ENCODE measurements around the gene FARSA. TPM values are rescaled to one million over a fixed set of nuclear protein-coding genes. Genes with fewer than 3 reads are reported as not detected.

The FARSA gene
- total RNA-seq, 2 experiments from 2014 or later: 109 to 110 TPM

- Mint-ChIP-seq H3K36me3 (peaks cover 2% of the 10 kb centered on the region), H3K9me3 (peaks cover 9% of the 10 kb centered on the region), H3K27me3 (no peaks in the 10 kb centered on the region), H3K27ac (peak overlapping the region; percentile 15), H3K4me3 (peak overlapping the region; percentile 27), H3K4me1 (ENCODE audit: low read depth) (peaks cover 33% of the 10 kb centered on the region)
- intact Hi-C loops (cut with micrococcal nuclease): no loop called here
- POLR2A ChIA-PET: interaction anchor here (1.4 to 1.7 kb wide), 2 partner anchors 27 to 47 kb away, joined by 3 to 4 read pairs; partner anchors contain the start of gene FARSA
- DNase-seq: no peak
- CTCF ChIA-PET: interaction anchor here (0.6 to 3.0 kb wide), 4 partner anchors 9 to 79 kb away, joined by 3 to 33 read pairs (median 4); no protein-coding TSS in a partner anchor
These were observed 46.9 kb downstream of the FARSA start for GRCh38 chr19:12886651-12886968.

- peaks cover 2% of the 10 kb centered on the region for H3K36me3 Mint-ChIP-seq
- peak overlapping the region; percentile 27 for H3K4me3 Mint-ChIP-seq
- no peak for DNase-seq
- H3K27me3 Mint-ChIP-seq: no peaks in the 10 kb centered on the region
- ChIA-PET CTCF (interaction anchor here (0.6 to 3.0 kb wide), 19 partner anchors 9 to 247 kb away, joined by 3 to 33 read pairs (median 4); partner anchors contain the start of genes CALR, RAD23A, RNASEH2A and SYCE2), POLR2A (interaction anchor here (1.0 to 1.9 kb wide), 6 partner anchors 13 to 79 kb away, joined by 3 to 10 read pairs (median 6); partner anchors contain the start of genes CALR and FARSA)
- peaks cover 29% of the 10 kb centered on the region for H3K4me1 Mint-ChIP-seq (ENCODE audit: low read depth)
- H3K9me3 Mint-ChIP-seq: peaks cover 9% of the 10 kb centered on the region
- intact Hi-C loops (cut with micrococcal nuclease): loop anchor here (1.0 kb wide), 2 partner anchors 33 to 79 kb away; partner anchors contain the start of gene SYCE2
- peak overlapping the region; percentile 15 for H3K27ac Mint-ChIP-seq
These were observed 47.5 kb downstream of the FARSA start for GRCh38 chr19:12885749-12886650.

- H3K36me3 Mint-ChIP-seq: peaks cover 2% of the 10 kb centered on the region
- H3K4me3 Mint-ChIP-seq: peak overlapping the region; percentile 86
- ChIA-PET CTCF (interaction anchor here (0.5 to 3.0 kb wide), 32 partner anchors 8 to 1680 kb away, joined by 3 to 33 read pairs (median 4); partner anchors contain the start of genes CALR, GET3, RAD23A and RNASEH2A), POLR2A (interaction anchor here (1.0 to 1.9 kb wide), 6 partner anchors 12 to 80 kb away, joined by 3 to 10 read pairs (median 6); partner anchors contain the start of genes CALR and FARSA)
- DNase-seq: peak; percentile 96
- peaks cover 28% of the 10 kb centered on the region for H3K4me1 Mint-ChIP-seq (ENCODE audit: low read depth)
- intact Hi-C loops (cut with micrococcal nuclease): loop anchor here (1.0 kb wide), 2 partner anchors 34 to 80 kb away; partner anchors contain the start of gene SYCE2
- H3K27ac Mint-ChIP-seq: peak overlapping the region; percentile 74
- H3K9me3 Mint-ChIP-seq: peaks cover 9% of the 10 kb centered on the region
- no peaks in the 10 kb centered on the region for H3K27me3 Mint-ChIP-seq
These were observed 48.4 kb downstream of the FARSA start for GRCh38 chr19:12884926-12885748.

GRCh38 chr19:12884627-12884925, 48.9 kb downstream of the FARSA start:
- ChIA-PET POLR2A (interaction anchor here (1.0 to 1.9 kb wide), 5 partner anchors 11 to 81 kb away, joined by 3 to 10 read pairs (median 6); partner anchors contain the start of genes CALR and FARSA), CTCF (interaction anchor here (0.5 to 3.0 kb wide), 26 partner anchors 8 to 1679 kb away, joined by 3 to 33 read pairs (median 4); partner anchors contain the start of genes CALR, GET3, RAD23A and RNASEH2A)
- H3K36me3 Mint-ChIP-seq: peaks cover 2% of the 10 kb centered on the region
- H3K9me3 Mint-ChIP-seq: peaks cover 9% of the 10 kb centered on the region
- H3K4me1 Mint-ChIP-seq (ENCODE audit: low read depth): peaks cover 29% of the 10 kb centered on the region
- H3K27me3 Mint-ChIP-seq: no peaks in the 10 kb centered on the region
- intact Hi-C loops (cut with micrococcal nuclease): no loop called here
- DNase-seq: no peak
- peak overlapping the region; percentile 86 for H3K4me3 Mint-ChIP-seq
- peak overlapping the region; percentile 74 for H3K27ac Mint-ChIP-seq

- ChIA-PET CTCF (interaction anchor here (0.9 to 3.0 kb wide), 6 partner anchors 10 to 210 kb away, joined by 3 to 33 read pairs (median 4); partner anchors contain the start of gene CALR), POLR2A (interaction anchor here (1.4 to 1.9 kb wide), 4 partner anchors 11 to 81 kb away, joined by 5 to 10 read pairs (median 8); partner anchors contain the start of genes CALR and FARSA)
- Mint-ChIP-seq H3K9me3 (peaks cover 9% of the 10 kb centered on the region), H3K4me1 (ENCODE audit: low read depth) (peaks cover 29% of the 10 kb centered on the region), H3K4me3 (peak overlapping the region; percentile 86), H3K27me3 (no peaks in the 10 kb centered on the region), H3K27ac (no peak overlapping the region), H3K36me3 (peaks cover 4% of the 10 kb centered on the region)
- intact Hi-C loops (cut with micrococcal nuclease): no loop called here
- no peak for DNase-seq
These were observed 49.3 kb downstream of the FARSA start for GRCh38 chr19:12884202-12884601.

- intact Hi-C loops (cut with micrococcal nuclease): no loop called here
- Mint-ChIP-seq H3K9me3 (peaks cover 9% of the 10 kb centered on the region), H3K27ac (no peak overlapping the region), H3K4me1 (ENCODE audit: low read depth) (peaks cover 27% of the 10 kb centered on the region), H3K36me3 (peaks cover 12% of the 10 kb centered on the region), H3K27me3 (no peaks in the 10 kb centered on the region), H3K4me3 (peak overlapping the region; percentile 89)
- ChIA-PET POLR2A (interaction anchor here (0.6 to 1.5 kb wide), 3 partner anchors 8 to 37 kb away, joined by 3 to 4 read pairs (median 3); partner anchors contain the start of gene GCDH), CTCF (interaction anchor here (0.6 to 2.1 kb wide), 10 partner anchors 8 to 126 kb away, joined by 3 to 10 read pairs (median 3); partner anchors contain the start of gene GCDH)
- no peak for DNase-seq
These were observed 50.9 kb downstream of the FARSA start for GRCh38 chr19:12882589-12882988.

GRCh38 chr19:12881172-12881808, 52.2 kb downstream of the FARSA start, which contains the start of gene DNASE2:
TSS of gene DNASE2 (minus strand) at chr19:12881449. CDS start at chr19:12881375, 74 bp downstream.
- no peaks in the 10 kb centered on the region for H3K27me3 Mint-ChIP-seq
- POLR2A ChIA-PET: interaction anchor here (0.8 to 1.5 kb wide), 3 partner anchors 9 to 52 kb away, joined by 3 to 4 read pairs (median 3); partner anchors contain the start of genes FARSA and GCDH
- peaks cover 24% of the 10 kb centered on the region for H3K4me1 Mint-ChIP-seq (ENCODE audit: low read depth)
- peak within 1 kb of the TSS; percentile 86 for H3K27ac Mint-ChIP-seq
- peak within 1 kb of the TSS; percentile 89 for H3K4me3 Mint-ChIP-seq
- CTCF ChIA-PET: interaction anchor here (0.5 to 2.1 kb wide), 3 partner anchors 10 to 120 kb away, joined by 5 to 13 read pairs (median 6); partner anchors contain the start of gene GCDH
- peaks cover 9% of the 10 kb centered on the region for H3K9me3 Mint-ChIP-seq
- DNase-seq: peak; percentile 96
- H3K36me3 Mint-ChIP-seq: peaks cover 12% of the 10 kb centered on the region
- intact Hi-C loops (cut with micrococcal nuclease): no loop called here

- POLR2A ChIA-PET: interaction anchor here (0.8 kb wide), 1 partner anchor 10 kb away, joined by 3 read pairs; the partner anchor contains the start of gene GCDH
- Mint-ChIP-seq H3K36me3 (peaks cover 12% of the 10 kb centered on the region), H3K27me3 (no peaks in the 10 kb centered on the region), H3K9me3 (peaks cover 9% of the 10 kb centered on the region), H3K27ac (peak overlapping the region; percentile 66), H3K4me1 (ENCODE audit: low read depth) (peaks cover 23% of the 10 kb centered on the region), H3K4me3 (peak overlapping the region; percentile 89)
- intact Hi-C loops (cut with micrococcal nuclease): no loop called here
- CTCF ChIA-PET: interaction anchor here (0.5 to 2.1 kb wide), 4 partner anchors 10 to 120 kb away, joined by 3 to 13 read pairs (median 6); partner anchors contain the start of gene GCDH
- DNase-seq: peak; percentile 30
These were observed 52.9 kb downstream of the FARSA start for GRCh38 chr19:12880551-12881171.

GRCh38 chr19:12875086-12875485, 58.4 kb downstream of the FARSA start:
- no peaks in the 10 kb centered on the region for H3K27me3 Mint-ChIP-seq
- intact Hi-C loops (cut with micrococcal nuclease): no loop called here
- peaks cover 9% of the 10 kb centered on the region for H3K4me1 Mint-ChIP-seq (ENCODE audit: low read depth)

More at GRCh38 chr19:12875086-12875485, 58.4 kb downstream of the FARSA start:
- DNase-seq: no peak
- POLR2A ChIA-PET: no interaction called here
- CTCF ChIA-PET: interaction anchor here (0.8 to 1.1 kb wide), 2 partner anchors 10 to 114 kb away, joined by 3 read pairs; no protein-coding TSS in a partner anchor
- Mint-ChIP-seq H3K9me3 (peaks cover 6% of the 10 kb centered on the region), H3K4me3 (no peak overlapping the region), H3K36me3 (peaks cover 31% of the 10 kb centered on the region), H3K27ac (no peak overlapping the region)

Data from activated CD4-positive, alpha-beta memory T cell treated with anti-CD3 and anti-CD28 coated beads for 36 hours (primary cell).